ENCODE measurements around the gene MYH15. TPM values are rescaled to one million over a fixed set of nuclear protein-coding genes. Genes with fewer than 3 reads are reported as not detected.

The MYH15 gene
- total and polyA plus RNA-seq, 5 donors from 2014 or later = 0.03 to 0.12 TPM; not detected in 3

DNA sequence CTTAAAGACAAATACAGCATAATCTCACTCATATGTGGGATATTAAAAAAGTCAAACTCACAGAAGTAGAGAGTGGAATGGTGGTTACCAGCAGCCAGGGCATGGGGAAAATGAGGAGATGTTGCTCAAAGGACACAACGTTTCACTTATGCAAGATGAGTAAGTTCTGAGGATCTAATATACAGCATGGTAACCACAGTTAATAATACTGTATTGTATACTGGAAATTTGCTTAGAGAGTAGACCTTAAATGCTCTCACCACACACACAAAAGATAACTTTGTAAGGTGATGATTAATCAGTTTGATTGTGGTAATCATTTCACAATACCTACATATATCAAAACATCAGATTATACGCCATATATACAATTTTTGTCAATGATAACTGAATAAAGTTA lies 60.0 kb downstream of the MYH15 start:
- H3K9me3 Mint-ChIP-seq = peaks cover 3 to 32% (median 9%) of the 10 kb centered on the region in 7 donors
- peaks cover 21 to 30% of the 10 kb centered on the region in 2 experiments for H3K9me3 ChIP-seq (ENCODE audit: control insufficient read depth in 2 of 2, low read length in 2 of 2)
- H3K27me3 ChIP-seq (ENCODE audit: control insufficient read depth, insufficient read depth, low read length) = peaks cover 4% of the 10 kb centered on the region
- H3K36me3 Mint-ChIP-seq = peaks cover 3% of the 10 kb centered on the region
- H3K27me3 Mint-ChIP-seq = peaks cover 17% of the 10 kb centered on the region
- H3K4me3 Mint-ChIP-seq = no peak overlapping the region
- no peaks in the 10 kb centered on the region for H3K4me1 ChIP-seq (ENCODE audit: control insufficient read depth, insufficient read depth, low read length, poor library complexity, severe bottlenecking)
- H3K36me3 ChIP-seq (ENCODE audit: control insufficient read depth, insufficient read depth, low read length) = no peaks in the 10 kb centered on the region
- H3K4me3 ChIP-seq (ENCODE audit: low read depth, low read length) = no peak overlapping the region
- no peak overlapping the region for H3K27ac ChIP-seq (ENCODE audit: insufficient read depth, low read length, poor library complexity, severe bottlenecking)
- H3K4me1 Mint-ChIP-seq = peaks cover 0 to 2% (median 0%) of the 10 kb centered on the region in 4 donors
- DNase-seq = no peak
- ATAC-seq (ENCODE audit: low read depth in 2 of 2) = no peak
- H3K27ac Mint-ChIP-seq = no peak overlapping the region

DNA sequence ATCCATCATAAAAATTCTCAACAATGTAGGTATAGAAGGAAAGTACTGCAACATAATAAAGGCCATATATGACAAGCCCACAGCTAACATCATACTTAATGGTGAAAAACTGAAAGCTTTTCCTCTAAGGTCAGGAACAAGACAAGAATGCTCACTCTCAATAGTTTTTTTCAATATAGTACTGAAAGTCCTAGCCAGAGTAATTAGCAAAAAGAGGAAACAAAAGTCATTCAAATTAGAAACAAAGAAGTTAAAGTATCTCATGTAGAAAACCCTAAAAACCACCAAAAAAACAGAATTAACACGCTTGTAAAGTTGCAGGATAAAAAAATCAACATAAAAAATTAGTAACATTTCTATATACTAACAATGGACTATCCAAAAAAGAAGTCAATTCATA lies 61.8 kb downstream of the MYH15 start:
- ATAC-seq (ENCODE audit: low read depth in 2 of 2) (no peak), DNase-seq (no peak)
- Histone ChIP-seq H3K4me1 (ENCODE audit: control insufficient read depth, insufficient read depth, low read length, poor library complexity, severe bottlenecking) (no peaks in the 10 kb centered on the region), H3K4me3 (ENCODE audit: low read depth, low read length) (no peak overlapping the region), H3K27me3 (ENCODE audit: control insufficient read depth, insufficient read depth, low read length) (peaks cover 4% of the 10 kb centered on the region), H3K9me3 (ENCODE audit: control insufficient read depth in 2 of 2, low read length in 2 of 2) (peaks cover 21 to 24% of the 10 kb centered on the region in 2 experiments), H3K27ac (ENCODE audit: insufficient read depth, low read length, poor library complexity, severe bottlenecking) (no peak overlapping the region), H3K36me3 (ENCODE audit: control insufficient read depth, insufficient read depth, low read length) (no peaks in the 10 kb centered on the region)
- Mint-ChIP-seq H3K9me3 (peaks cover 3 to 28% (median 8%) of the 10 kb centered on the region in 7 donors), H3K4me1 (peaks cover 0 to 2% (median 0%) of the 10 kb centered on the region in 4 donors), H3K36me3 (peaks cover 3% of the 10 kb centered on the region), H3K27ac (no peak overlapping the region), H3K4me3 (no peak overlapping the region), H3K27me3 (peaks cover 17% of the 10 kb centered on the region)

DNA sequence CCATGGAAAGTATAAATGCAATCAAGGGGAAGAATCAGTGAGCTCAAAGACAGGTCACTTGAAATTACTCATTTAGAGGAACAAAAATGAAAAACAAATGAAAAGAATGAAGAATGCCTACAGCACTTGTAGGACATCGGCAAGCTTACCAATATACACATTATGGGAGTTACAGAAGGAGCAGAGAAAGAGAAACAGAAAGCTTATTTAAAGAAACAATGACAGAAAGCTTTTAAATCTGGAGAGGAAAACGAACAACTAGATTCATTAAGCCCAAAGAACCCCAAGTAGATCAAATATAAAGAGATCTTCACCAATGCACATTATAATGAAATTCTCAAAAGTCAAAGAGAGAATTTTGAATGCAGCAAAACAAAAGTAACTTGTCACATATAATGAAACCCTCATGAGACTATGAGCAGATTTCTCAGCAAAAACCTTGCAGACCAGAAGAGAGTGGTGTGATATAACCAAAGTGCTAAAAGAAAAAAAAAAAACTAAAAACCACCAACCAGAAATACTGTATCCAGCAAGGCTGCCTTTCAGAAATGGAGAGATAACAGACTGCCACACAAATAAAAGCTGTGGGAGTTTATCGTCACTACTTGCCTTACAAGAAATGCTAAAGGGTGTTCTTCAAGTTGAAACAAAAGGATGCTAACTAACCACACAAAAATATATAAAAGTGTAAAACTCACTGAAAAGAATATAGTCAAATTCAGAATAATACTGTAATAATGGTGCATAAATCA lies 63.1 kb downstream of the MYH15 start:
- no peaks in the 10 kb centered on the region for H3K4me1 ChIP-seq (ENCODE audit: control insufficient read depth, insufficient read depth, low read length, poor library complexity, severe bottlenecking)
- peaks cover 3% of the 10 kb centered on the region for H3K36me3 Mint-ChIP-seq
- H3K36me3 ChIP-seq (ENCODE audit: control insufficient read depth, insufficient read depth, low read length) = no peaks in the 10 kb centered on the region
- DNase-seq (no peak), ATAC-seq (ENCODE audit: low read depth in 2 of 2) (no peak)
- H3K4me3 ChIP-seq (ENCODE audit: low read depth, low read length) = no peak overlapping the region
- H3K27ac Mint-ChIP-seq = no peak overlapping the region
- peaks cover 0 to 2% (median 0%) of the 10 kb centered on the region in 4 donors for H3K4me1 Mint-ChIP-seq
- H3K27ac ChIP-seq (ENCODE audit: insufficient read depth, low read length, poor library complexity, severe bottlenecking) = no peak overlapping the region
- H3K9me3 Mint-ChIP-seq = peaks cover 3 to 28% (median 8%) of the 10 kb centered on the region in 7 donors
- no peak overlapping the region for H3K4me3 Mint-ChIP-seq
- H3K9me3 ChIP-seq (ENCODE audit: control insufficient read depth in 2 of 2, low read length in 2 of 2) = peaks cover 21 to 24% of the 10 kb centered on the region in 2 experiments
- peaks cover 12% of the 10 kb centered on the region for H3K27me3 Mint-ChIP-seq
- H3K27me3 ChIP-seq (ENCODE audit: control insufficient read depth, insufficient read depth, low read length) = peaks cover 6% of the 10 kb centered on the region

DNA sequence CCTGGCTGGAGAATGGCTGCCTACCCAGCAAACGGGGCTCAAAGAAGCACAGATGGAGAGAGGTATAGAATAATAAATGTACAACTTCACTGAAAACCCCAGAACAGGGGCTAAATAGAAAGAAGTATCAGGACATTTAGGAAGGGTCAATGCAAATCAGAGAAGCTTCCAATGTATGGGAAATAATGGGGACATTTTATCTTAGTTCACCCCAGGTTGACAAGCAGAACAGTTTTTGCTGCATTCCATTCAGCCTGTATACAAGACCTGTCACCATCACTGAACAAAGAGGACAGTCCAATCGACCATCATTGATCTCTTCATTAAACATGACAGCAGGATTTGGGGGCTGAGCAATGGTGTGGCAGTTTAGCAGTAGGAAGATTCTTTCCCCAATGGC lies 68.1 kb downstream of the MYH15 start:
- H3K27ac Mint-ChIP-seq = no peak overlapping the region
- ATAC-seq (ENCODE audit: low read depth in 2 of 2) = no peak

DNA sequence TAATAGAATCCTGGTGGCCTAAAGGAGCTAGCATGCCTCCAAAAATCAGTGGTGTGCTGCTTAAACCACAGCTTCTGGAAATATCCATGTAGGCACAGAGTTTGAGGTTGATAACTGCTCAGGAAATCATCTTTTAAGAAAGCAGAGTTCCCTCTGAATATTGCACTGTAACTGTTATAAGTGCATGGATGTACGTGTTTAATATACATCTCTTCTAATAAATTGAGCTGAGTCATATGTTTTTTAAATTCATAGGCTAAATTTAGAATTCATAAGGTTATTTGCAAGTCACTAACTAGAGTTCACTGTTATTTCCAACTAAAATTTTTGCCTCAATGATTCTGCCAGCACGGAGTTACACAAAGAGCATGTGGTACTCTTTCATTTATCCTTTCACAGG lies 68.9 kb downstream of the MYH15 start:
- Mint-ChIP-seq H3K27me3 (no peaks in the 10 kb centered on the region), H3K27ac (no peak overlapping the region), H3K4me1 (no peaks in the 10 kb centered on the region), H3K36me3 (no peaks in the 10 kb centered on the region), H3K9me3 (peaks cover 0 to 11% (median 2%) of the 10 kb centered on the region in 7 donors), H3K4me3 (no peak overlapping the region)
- DNase-seq (no peak), ATAC-seq (ENCODE audit: low read depth in 2 of 2) (no peak)
- Histone ChIP-seq H3K4me1 (ENCODE audit: control insufficient read depth, insufficient read depth, low read length, poor library complexity, severe bottlenecking) (no peaks in the 10 kb centered on the region), H3K27ac (ENCODE audit: insufficient read depth, low read length, poor library complexity, severe bottlenecking) (no peak overlapping the region), H3K4me3 (ENCODE audit: low read depth, low read length) (no peak overlapping the region), H3K9me3 (ENCODE audit: control insufficient read depth in 2 of 2, low read length in 2 of 2) (peaks cover under 1 to 7% of the 10 kb centered on the region in 2 experiments), H3K27me3 (ENCODE audit: control insufficient read depth, insufficient read depth, low read length) (peaks cover 4% of the 10 kb centered on the region), H3K36me3 (ENCODE audit: control insufficient read depth, insufficient read depth, low read length) (no peaks in the 10 kb centered on the region)

More for the DNA sequence above, 68.1 kb downstream of the MYH15 start:
- Histone ChIP-seq H3K27ac (ENCODE audit: insufficient read depth, low read length, poor library complexity, severe bottlenecking) (no peak overlapping the region), H3K36me3 (ENCODE audit: control insufficient read depth, insufficient read depth, low read length) (no peaks in the 10 kb centered on the region), H3K9me3 (ENCODE audit: control insufficient read depth in 2 of 2, low read length in 2 of 2) (peaks cover 8 to 15% of the 10 kb centered on the region in 2 experiments), H3K4me3 (ENCODE audit: low read depth, low read length) (no peak overlapping the region), H3K27me3 (ENCODE audit: control insufficient read depth, insufficient read depth, low read length) (peaks cover 6% of the 10 kb centered on the region), H3K4me1 (ENCODE audit: control insufficient read depth, insufficient read depth, low read length, poor library complexity, severe bottlenecking) (no peaks in the 10 kb centered on the region)
- Mint-ChIP-seq H3K4me3 (no peak overlapping the region), H3K9me3 (peaks cover 2 to 18% (median 5%) of the 10 kb centered on the region in 7 donors), H3K27me3 (peaks cover 2% of the 10 kb centered on the region), H3K4me1 (no peaks in the 10 kb centered on the region), H3K36me3 (no peaks in the 10 kb centered on the region)
- no peak for DNase-seq

DNA sequence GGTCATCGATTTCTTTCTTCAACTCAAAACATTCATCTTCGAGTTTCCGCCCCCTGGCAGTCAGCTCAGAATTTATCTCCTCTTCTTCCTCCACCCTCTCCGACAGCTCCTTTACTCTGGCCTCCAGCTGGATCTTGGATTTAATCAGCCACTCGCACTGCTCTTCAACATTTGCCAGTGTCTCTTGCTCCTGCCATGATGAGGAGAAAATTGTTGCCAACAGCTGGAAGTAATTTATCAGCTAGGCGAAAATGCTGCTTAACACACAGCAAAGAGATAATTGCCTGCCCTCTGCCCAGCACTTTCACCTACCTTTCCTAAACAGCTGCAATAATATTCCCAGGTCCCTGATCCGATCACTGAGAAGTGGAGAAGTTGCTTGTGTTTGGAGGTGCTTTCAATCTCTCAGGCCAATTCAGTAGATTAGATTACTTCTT lies 69.3 kb downstream of the MYH15 start:
- no peak for DNase-seq
- H3K4me3 Mint-ChIP-seq = no peak overlapping the region
- no peaks in the 10 kb centered on the region for H3K4me1 ChIP-seq (ENCODE audit: control insufficient read depth, insufficient read depth, low read length, poor library complexity, severe bottlenecking)

DNA sequence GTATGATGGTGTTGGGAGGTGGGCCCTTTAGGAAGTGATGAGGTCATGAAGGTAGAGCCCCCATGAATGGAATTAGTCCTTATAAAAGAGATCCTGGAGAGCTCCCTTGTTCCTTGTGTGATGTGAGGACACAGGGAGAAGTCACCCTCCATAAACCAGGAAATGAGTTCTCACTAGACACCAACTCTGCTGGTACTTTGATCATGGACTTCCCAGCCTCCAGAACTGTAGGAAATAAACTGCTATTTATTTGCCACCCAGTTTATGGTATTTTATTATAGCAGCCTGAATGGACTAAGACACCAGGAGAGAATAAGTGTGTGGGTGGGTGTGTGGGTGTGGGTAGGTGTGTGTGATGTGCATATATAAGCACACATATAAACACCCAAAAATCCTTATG lies 71.9 kb downstream of the MYH15 start:
- no peak overlapping the region for H3K27ac ChIP-seq (ENCODE audit: insufficient read depth, low read length, poor library complexity, severe bottlenecking)
- no peaks in the 10 kb centered on the region for H3K36me3 ChIP-seq (ENCODE audit: control insufficient read depth, insufficient read depth, low read length)
- Mint-ChIP-seq H3K27ac (no peak overlapping the region), H3K4me1 (no peaks in the 10 kb centered on the region), H3K4me3 (no peak overlapping the region), H3K27me3 (no peaks in the 10 kb centered on the region), H3K9me3 (peaks cover 0 to 7% (median 0%) of the 10 kb centered on the region in 7 donors), H3K36me3 (no peaks in the 10 kb centered on the region)
- H3K9me3 ChIP-seq (ENCODE audit: control insufficient read depth in 2 of 2, low read length in 2 of 2) = no peaks in the 10 kb centered on the region
- DNase-seq (no peak), ATAC-seq (ENCODE audit: low read depth in 2 of 2) (no peak)
- H3K27me3 ChIP-seq (ENCODE audit: control insufficient read depth, insufficient read depth, low read length) = peaks cover 2% of the 10 kb centered on the region
- no peak overlapping the region for H3K4me3 ChIP-seq (ENCODE audit: low read depth, low read length)
- no peaks in the 10 kb centered on the region for H3K4me1 ChIP-seq (ENCODE audit: control insufficient read depth, insufficient read depth, low read length, poor library complexity, severe bottlenecking)

More for the DNA sequence above, 69.3 kb downstream of the MYH15 start:
- no peak overlapping the region for H3K27ac Mint-ChIP-seq
- H3K36me3 ChIP-seq (ENCODE audit: control insufficient read depth, insufficient read depth, low read length) = no peaks in the 10 kb centered on the region
- no peaks in the 10 kb centered on the region for H3K4me1 Mint-ChIP-seq
- no peaks in the 10 kb centered on the region for H3K27me3 Mint-ChIP-seq
- no peak overlapping the region for H3K4me3 ChIP-seq (ENCODE audit: low read depth, low read length)
- H3K27ac ChIP-seq (ENCODE audit: insufficient read depth, low read length, poor library complexity, severe bottlenecking) = no peak overlapping the region
- H3K27me3 ChIP-seq (ENCODE audit: control insufficient read depth, insufficient read depth, low read length) = peaks cover 2% of the 10 kb centered on the region
- no peak for ATAC-seq (ENCODE audit: low read depth in 2 of 2)
- no peaks in the 10 kb centered on the region for H3K36me3 Mint-ChIP-seq
- peaks cover 0 to 7% (median 2%) of the 10 kb centered on the region in 7 donors for H3K9me3 Mint-ChIP-seq
- peaks cover 0 to 3% of the 10 kb centered on the region in 2 experiments for H3K9me3 ChIP-seq (ENCODE audit: control insufficient read depth in 2 of 2, low read length in 2 of 2)

DNA sequence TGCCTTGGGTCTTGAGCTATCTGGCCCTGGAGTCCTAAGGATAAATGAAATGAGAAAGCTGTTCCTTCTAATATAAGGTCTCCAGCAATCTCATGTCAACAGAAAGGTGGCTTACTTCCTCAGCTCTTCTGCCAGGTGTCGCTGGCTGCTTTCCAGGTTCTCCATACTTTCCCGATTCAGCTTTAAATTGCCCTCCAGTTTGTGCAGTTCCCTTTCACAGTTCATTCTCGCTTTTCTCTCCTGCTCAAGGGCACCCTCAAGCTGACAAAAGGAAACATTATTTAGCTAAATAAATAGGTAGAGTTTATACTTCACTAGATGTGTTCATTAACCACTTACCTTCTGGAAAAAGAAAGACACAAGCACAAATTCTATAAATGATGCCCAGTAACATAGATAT lies 73.0 kb downstream of the MYH15 start:
- H3K27ac ChIP-seq (ENCODE audit: insufficient read depth, low read length, poor library complexity, severe bottlenecking) = no peak overlapping the region
- H3K4me1 ChIP-seq (ENCODE audit: control insufficient read depth, insufficient read depth, low read length, poor library complexity, severe bottlenecking) = no peaks in the 10 kb centered on the region
- Mint-ChIP-seq H3K4me3 (no peak overlapping the region), H3K27ac (no peak overlapping the region), H3K27me3 (no peaks in the 10 kb centered on the region), H3K9me3 (peaks cover 0 to 8% (median 3%) of the 10 kb centered on the region in 7 donors), H3K4me1 (no peaks in the 10 kb centered on the region), H3K36me3 (no peaks in the 10 kb centered on the region)
- no peak overlapping the region for H3K4me3 ChIP-seq (ENCODE audit: low read depth, low read length)
- no peak for ATAC-seq (ENCODE audit: low read depth in 2 of 2)
- no peak for DNase-seq
- no peaks in the 10 kb centered on the region for H3K36me3 ChIP-seq (ENCODE audit: control insufficient read depth, insufficient read depth, low read length)
- no peaks in the 10 kb centered on the region for H3K27me3 ChIP-seq (ENCODE audit: control insufficient read depth, insufficient read depth, low read length)
- peaks cover 0 to 7% of the 10 kb centered on the region in 2 experiments for H3K9me3 ChIP-seq (ENCODE audit: control insufficient read depth in 2 of 2, low read length in 2 of 2)
